HL-60 (cell line): Measurements from ENCODE around the gene DDAH1.

ENCODE experiments used
- DNase-seq, 2 experiments: peaks; one replicate each; pipeline ENCODE4 v3.0.0-alpha.2; 2010 to 2020; ENCODE audit warnings: low read depth in 1 of 2, low spot score in 1 of 2
- H3K27ac ChIP-seq: fragments of 250-450 bp; sonication (Bioruptor Pico); replicated peaks from 2 replicates; pipeline ENCODE4 v1.5.1; 2020; ENCODE audit warnings: mild to moderate bottlenecking, moderate library complexity
- H3K27me3 ChIP-seq: fragments of 250-450 bp; sonication (Bioruptor Pico); 2 replicates; pipeline ENCODE4 v1.5.1; 2021; ENCODE audit warnings: mild to moderate bottlenecking, moderate library complexity; ENCODE audit not compliant: insufficient read depth, poor library complexity, severe bottlenecking
- H3K4me3 ChIP-seq: replicated peaks from 2 replicates; pipeline ENCODE4 v1.5.1; 2011; ENCODE audit warnings: mild to moderate bottlenecking, control low read depth, low read length; ENCODE audit not compliant: insufficient read depth
- CTCF ChIP-seq: IDR thresholded peaks from one replicate; pipeline ENCODE4 v1.5.1; 2011; ENCODE audit warnings: low read length, control low read depth, inconsistent platforms; ENCODE audit not compliant: insufficient read depth
- GABPA ChIP-seq: IDR thresholded peaks from 2 replicates; pipeline ENCODE4 v1.6.1; 2012; ENCODE audit warnings: low read depth
- POLR2AphosphoS5 ChIP-seq: IDR thresholded peaks from 2 replicates; pipeline ENCODE4 v1.6.1; 2012; ENCODE audit warnings: low read depth
- SPI1 ChIP-seq: IDR thresholded peaks from 2 replicates; pipeline ENCODE4 v1.6.1; 2012; ENCODE audit warnings: low read depth, mild to moderate bottlenecking, borderline replicate concordance
- TF ChIP-seq, protein P1 (sequence below): IDR thresholded peaks from 2 replicates; pipeline ENCODE4 v1.6.1; 2012; ENCODE audit warnings: low read depth; ENCODE audit not compliant: insufficient replicate concordance

DDAH1 gene

GRCh38 chr1:85300140-85300539 lies 164.8 kb downstream of the DDAH1 start:
- Histone ChIP-seq H3K4me3 (no peak overlapping the region), H3K27me3 (no peaks in the 10 kb centered on the region), H3K27ac (no peak overlapping the region)
- TF ChIP-seq SPI1 (no peak), CTCF (no peak), GABPA (no peak), POLR2AphosphoS5 (no peak)
- TF ChIP-seq, protein P1, sequence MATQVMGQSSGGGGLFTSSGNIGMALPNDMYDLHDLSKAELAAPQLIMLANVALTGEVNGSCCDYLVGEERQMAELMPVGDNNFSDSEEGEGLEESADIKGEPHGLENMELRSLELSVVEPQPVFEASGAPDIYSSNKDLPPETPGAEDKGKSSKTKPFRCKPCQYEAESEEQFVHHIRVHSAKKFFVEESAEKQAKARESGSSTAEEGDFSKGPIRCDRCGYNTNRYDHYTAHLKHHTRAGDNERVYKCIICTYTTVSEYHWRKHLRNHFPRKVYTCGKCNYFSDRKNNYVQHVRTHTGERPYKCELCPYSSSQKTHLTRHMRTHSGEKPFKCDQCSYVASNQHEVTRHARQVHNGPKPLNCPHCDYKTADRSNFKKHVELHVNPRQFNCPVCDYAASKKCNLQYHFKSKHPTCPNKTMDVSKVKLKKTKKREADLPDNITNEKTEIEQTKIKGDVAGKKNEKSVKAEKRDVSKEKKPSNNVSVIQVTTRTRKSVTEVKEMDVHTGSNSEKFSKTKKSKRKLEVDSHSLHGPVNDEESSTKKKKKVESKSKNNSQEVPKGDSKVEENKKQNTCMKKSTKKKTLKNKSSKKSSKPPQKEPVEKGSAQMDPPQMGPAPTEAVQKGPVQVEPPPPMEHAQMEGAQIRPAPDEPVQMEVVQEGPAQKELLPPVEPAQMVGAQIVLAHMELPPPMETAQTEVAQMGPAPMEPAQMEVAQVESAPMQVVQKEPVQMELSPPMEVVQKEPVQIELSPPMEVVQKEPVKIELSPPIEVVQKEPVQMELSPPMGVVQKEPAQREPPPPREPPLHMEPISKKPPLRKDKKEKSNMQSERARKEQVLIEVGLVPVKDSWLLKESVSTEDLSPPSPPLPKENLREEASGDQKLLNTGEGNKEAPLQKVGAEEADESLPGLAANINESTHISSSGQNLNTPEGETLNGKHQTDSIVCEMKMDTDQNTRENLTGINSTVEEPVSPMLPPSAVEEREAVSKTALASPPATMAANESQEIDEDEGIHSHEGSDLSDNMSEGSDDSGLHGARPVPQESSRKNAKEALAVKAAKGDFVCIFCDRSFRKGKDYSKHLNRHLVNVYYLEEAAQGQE = no peak
- no peak for DNase-seq

DNA sequence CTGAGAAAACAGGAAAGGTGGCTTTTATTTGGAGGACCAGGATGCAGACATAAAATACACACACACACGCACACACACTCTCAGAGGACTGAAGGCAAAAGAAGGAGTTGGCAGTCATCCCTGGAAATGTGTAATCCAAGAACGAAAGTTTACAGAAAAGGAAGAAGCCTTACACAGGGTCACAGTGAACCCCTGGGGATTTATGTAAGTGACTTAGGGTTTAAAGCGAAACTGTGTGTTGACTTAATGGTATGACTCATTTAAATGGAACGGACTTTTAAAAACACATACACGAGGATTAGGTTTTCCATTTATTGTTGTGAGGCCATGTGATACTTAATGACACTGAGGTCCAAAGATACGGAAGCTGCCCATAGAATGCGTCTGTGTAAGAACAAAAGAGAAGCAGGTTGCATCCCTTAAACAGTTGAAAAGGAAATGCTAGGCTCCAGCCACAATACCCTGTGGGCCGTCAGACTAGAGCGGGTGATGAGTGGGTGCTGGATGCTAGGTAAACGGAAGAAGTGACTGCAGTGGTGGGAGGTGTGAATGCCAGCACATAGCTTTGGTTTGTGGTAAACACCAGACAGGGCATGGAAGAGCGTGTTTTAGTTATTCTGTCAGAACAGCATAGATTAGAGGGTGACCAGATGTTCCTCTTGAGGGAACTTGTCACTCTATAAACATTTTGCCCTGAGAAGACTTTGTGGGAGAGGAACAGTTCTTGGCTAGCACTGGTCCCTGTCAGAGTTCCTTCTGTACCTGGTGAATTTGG lies 166.9 kb downstream of the DDAH1 start:
- DNase-seq = no peak
- TF ChIP-seq CTCF (no peak), POLR2AphosphoS5 (no peak), SPI1 (no peak), GABPA (no peak)
- TF ChIP-seq, protein P1 = no peak
- Histone ChIP-seq H3K4me3 (no peak overlapping the region), H3K27ac (no peak overlapping the region), H3K27me3 (no peaks in the 10 kb centered on the region)

GRCh38 chr1:85297538-85297854 lies 167.5 kb downstream of the DDAH1 start:
- no peak for DNase-seq
- TF ChIP-seq SPI1 (no peak), CTCF (no peak), POLR2AphosphoS5 (no peak), GABPA (no peak)
- TF ChIP-seq, protein P1 = no peak
- Histone ChIP-seq H3K27ac (no peak overlapping the region), H3K27me3 (no peaks in the 10 kb centered on the region), H3K4me3 (no peak overlapping the region)
